Measurements from ENCODE around the gene HOXA4.

DNA sequence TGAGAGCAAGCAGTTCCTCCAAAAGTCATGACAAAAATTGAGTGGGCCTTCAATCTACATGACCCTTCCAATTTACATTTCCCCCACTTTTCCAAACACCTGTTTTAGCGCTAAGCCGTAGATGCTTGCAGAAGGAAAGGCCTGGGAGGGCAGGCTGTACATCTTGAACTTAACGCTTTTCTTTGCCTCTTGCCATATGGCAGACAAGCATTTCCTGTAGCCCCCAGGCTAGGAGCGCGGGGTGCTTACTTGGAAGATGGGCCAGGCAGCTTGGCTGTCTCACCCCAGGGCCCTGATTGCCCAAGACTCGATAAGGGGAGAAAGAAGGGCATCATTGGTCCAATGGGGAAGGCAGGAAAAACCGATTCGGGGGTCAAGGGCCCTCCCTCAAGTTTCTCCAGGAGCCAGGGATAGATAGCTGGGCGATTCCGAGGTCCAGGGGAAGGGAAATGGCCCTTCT, 41.8 kb upstream of the HOXA4 start:
- TF ChIP-seq, protein P1, sequence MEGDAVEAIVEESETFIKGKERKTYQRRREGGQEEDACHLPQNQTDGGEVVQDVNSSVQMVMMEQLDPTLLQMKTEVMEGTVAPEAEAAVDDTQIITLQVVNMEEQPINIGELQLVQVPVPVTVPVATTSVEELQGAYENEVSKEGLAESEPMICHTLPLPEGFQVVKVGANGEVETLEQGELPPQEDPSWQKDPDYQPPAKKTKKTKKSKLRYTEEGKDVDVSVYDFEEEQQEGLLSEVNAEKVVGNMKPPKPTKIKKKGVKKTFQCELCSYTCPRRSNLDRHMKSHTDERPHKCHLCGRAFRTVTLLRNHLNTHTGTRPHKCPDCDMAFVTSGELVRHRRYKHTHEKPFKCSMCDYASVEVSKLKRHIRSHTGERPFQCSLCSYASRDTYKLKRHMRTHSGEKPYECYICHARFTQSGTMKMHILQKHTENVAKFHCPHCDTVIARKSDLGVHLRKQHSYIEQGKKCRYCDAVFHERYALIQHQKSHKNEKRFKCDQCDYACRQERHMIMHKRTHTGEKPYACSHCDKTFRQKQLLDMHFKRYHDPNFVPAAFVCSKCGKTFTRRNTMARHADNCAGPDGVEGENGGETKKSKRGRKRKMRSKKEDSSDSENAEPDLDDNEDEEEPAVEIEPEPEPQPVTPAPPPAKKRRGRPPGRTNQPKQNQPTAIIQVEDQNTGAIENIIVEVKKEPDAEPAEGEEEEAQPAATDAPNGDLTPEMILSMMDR (conservative IDR thresholded peaks at IDR 0.05), result no peak
- no peak for TF ChIP-seq ZFX (IDR thresholded peaks at IDR 0.05)
